ENCODE results near the gene CLCN1. TPM values are rescaled to one million over a fixed set of nuclear protein-coding genes. Genes with fewer than 3 reads are reported as not detected.

Gene CLCN1
- total RNA-seq, 1 donor from 2014 or later = not detected

DNA sequence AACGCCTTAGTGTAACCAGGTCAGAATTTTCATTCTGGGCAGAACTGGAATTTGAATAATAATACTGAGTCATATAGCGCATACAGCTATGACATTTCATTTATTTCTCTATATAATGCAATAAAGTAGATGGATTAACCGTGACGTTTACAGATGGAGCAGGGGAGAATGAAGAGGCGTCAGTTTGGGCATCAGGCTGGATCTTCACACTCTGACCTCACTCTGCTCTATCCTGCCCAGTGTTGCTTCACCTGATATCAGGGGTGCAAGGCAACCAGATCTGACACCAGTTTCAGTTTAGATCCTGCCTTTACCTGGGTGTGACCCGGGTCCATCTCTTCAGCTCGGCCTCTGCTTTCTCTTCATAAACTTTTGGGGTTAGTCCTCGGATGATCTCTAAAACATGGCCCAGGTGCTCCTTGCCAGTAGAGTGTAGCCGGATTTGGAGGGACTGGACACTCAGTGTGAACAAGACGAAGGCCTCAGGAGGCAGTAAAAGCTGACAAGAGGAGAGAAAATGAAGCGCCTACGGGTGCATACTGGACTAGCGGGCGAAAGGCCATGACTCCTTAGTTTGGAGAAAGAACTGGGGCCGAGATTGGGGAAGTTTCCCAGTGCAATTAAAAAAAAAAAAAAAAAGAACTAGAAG is 63.8 kb downstream of the CLCN1 start:
- H3K36me3 ChIP-seq = no peaks in the 10 kb centered on the region

GRCh38 chr7:143380260-143380645 is 64.3 kb downstream of the CLCN1 start:
- Histone ChIP-seq H3K27me3 (no peaks in the 10 kb centered on the region), H3K4me1 (peaks cover 54% of the 10 kb centered on the region), H3K27ac (peak overlapping the region; percentile 94), H3K9me3 (no peaks in the 10 kb centered on the region), H3K4me3 (peak overlapping the region; percentile 93 to 99), H3K36me3 (no peaks in the 10 kb centered on the region)
- no peak for DNase-seq (ENCODE audit: extremely low spot score in 2 of 2)
- intact Hi-C loops (cut with DNase I) = loop anchor here (5.0 kb wide), 1 partner anchor 93 kb away; the partner anchor contains the start of gene CASP2
- TF ChIP-seq POLR2A (IDR thresholded peaks at IDR 0.05) (peak in 1 of 2 donors; percentile 25), CTCF (IDR thresholded peaks at IDR 0.05) (peak; percentile 84 to 87 (median 84)), POLR2AphosphoS5 (IDR thresholded peaks at IDR 0.05; ENCODE audit: insufficient read depth in 1 of 2, low read depth in 1 of 2) (no peak)

More for the DNA sequence above, 63.8 kb downstream of the CLCN1 start:
- Histone ChIP-seq H3K4me3 (peak overlapping the region; percentile 93 to 99), H3K4me1 (peaks cover 49% of the 10 kb centered on the region), H3K27ac (peak overlapping the region; percentile 94), H3K9me3 (no peaks in the 10 kb centered on the region), H3K27me3 (no peaks in the 10 kb centered on the region)
- TF ChIP-seq POLR2A (IDR thresholded peaks at IDR 0.05) (no peak), CTCF (IDR thresholded peaks at IDR 0.05) (no peak), POLR2AphosphoS5 (IDR thresholded peaks at IDR 0.05; ENCODE audit: insufficient read depth in 1 of 2, low read depth in 1 of 2) (no peak)
- no peak for DNase-seq (ENCODE audit: extremely low spot score in 2 of 2)
- intact Hi-C loops (cut with DNase I) = loop anchor here (5.0 kb wide), 1 partner anchor 92 kb away; the partner anchor contains the start of gene CASP2

- DNase-seq (ENCODE audit: extremely low spot score in 2 of 2) = no peak
- Histone ChIP-seq H3K27ac (peak within 1 kb of the TSS; percentile 94), H3K4me1 (peaks cover 60% of the 10 kb centered on the region), H3K4me3 (peak within 1 kb of the TSS; percentile 93 to 99), H3K36me3 (no peaks in the 10 kb centered on the region), H3K27me3 (no peaks in the 10 kb centered on the region), H3K9me3 (no peaks in the 10 kb centered on the region)
- TF ChIP-seq POLR2A (IDR thresholded peaks at IDR 0.05) (peak; percentile 44 to 94), POLR2AphosphoS5 (IDR thresholded peaks at IDR 0.05; ENCODE audit: insufficient read depth in 1 of 2, low read depth in 1 of 2) (peak; percentile 14 to 99), CTCF (IDR thresholded peaks at IDR 0.05) (no peak)
- intact Hi-C loops (cut with DNase I) = loop anchor here (5.0 kb wide), 1 partner anchor 94 kb away; the partner anchor contains the start of gene CASP2
Observed at GRCh38 chr7:143380646-143381426, 64.9 kb downstream of the CLCN1 start, which contains the start of gene ZYX. Gene ZYX (plus strand): TSS chr7:143381345. CDS start chr7:143381572, 227 bp downstream.

GRCh38 chr7:143381427-143382125 is 65.7 kb downstream of the CLCN1 start:
- intact Hi-C loops (cut with DNase I) = loop anchor here (5.0 kb wide), 1 partner anchor 94 kb away; the partner anchor contains the start of gene CASP2
- peak overlapping the region; percentile 93 to 99 for H3K4me3 ChIP-seq
- H3K27ac ChIP-seq = peak overlapping the region; percentile 94
- H3K36me3 ChIP-seq = no peaks in the 10 kb centered on the region
- H3K9me3 ChIP-seq = no peaks in the 10 kb centered on the region
- no peaks in the 10 kb centered on the region for H3K27me3 ChIP-seq
- TF ChIP-seq CTCF (IDR thresholded peaks at IDR 0.05) (no peak), POLR2AphosphoS5 (IDR thresholded peaks at IDR 0.05; ENCODE audit: insufficient read depth in 1 of 2, low read depth in 1 of 2) (peak in 1 of 2 donors; percentile 64)
- no peak for DNase-seq (ENCODE audit: extremely low spot score in 2 of 2)
- peaks cover 67% of the 10 kb centered on the region for H3K4me1 ChIP-seq

Measured in vagina (tissue), 2 donors.